ENCODE results near the gene JARID2.
"Not testable (repeated sequence)": the region's sequence is repeated elsewhere in the genome, so short reads cannot be mapped to it uniquely, and the experiment has no call there.

Gene JARID2

GRCh38 chr6:15405129-15406068, 159.5 kb downstream of the JARID2 start:
- DNase-seq = no peak

GRCh38 chr6:15406452-15406851, 160.6 kb downstream of the JARID2 start:
- DNase-seq = no peak

GRCh38 chr6:15408008-15408407, 162.1 kb downstream of the JARID2 start:
- no peak for DNase-seq

GRCh38 chr6:15408758-15409157, 162.9 kb downstream of the JARID2 start:
- DNase-seq = no peak

DNA sequence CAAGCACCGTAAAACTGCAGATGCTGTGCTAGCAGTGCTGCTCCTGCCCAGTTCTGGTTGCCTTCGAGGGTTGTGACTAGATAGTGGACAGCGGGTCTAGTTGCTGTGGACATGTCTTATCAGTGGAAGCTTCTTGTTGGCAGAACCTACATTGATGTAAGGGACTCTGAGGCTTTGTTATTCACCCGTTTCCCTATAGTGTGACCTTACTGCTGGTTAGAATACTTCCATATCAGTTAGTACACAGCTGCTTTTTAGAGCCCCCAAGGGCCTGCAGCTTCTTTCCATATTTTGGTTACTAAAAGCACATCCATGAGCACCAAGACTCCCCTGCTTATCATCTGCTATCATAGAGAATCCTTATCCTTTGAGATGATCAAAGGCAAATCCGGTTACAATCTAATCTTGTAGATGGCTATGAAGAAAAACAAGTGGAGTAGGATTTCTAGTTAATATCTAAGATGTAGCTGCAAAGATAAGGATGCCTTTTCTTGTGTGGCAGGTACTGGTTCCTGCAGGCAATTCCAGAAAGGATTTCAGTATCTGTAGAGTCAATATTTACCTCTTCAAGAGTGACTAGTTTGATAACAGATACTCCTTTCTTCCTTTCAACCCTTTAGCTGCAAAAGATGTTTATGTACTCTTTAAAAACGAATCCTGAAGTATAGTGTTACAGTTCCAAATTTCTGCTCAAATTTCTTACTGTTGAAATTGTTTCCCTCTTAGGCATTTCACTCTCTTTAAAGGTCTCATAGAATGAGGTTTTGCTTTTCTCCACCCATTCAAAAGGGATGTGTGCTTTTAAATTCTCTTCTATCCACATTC, 163.6 kb downstream of the JARID2 start:
- DNase-seq = no peak

DNA sequence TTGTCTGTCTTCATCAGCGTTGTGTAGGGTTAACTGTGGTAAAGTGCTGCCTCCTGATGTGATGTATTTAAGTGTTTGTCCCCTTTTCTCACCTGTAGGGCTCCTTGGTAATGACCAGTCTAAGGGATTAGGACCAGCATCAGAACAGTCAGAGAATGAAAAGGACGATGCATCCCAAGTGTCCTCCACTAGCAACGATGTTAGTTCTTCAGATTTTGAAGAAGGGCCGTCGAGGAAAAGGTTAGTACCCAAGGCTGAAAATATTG, 164.2 kb downstream of the JARID2 start:
- no peak for DNase-seq

- no peak for DNase-seq
These were observed 164.9 kb downstream of the JARID2 start for GRCh38 chr6:15410752-15411151.

GRCh38 chr6:15411766-15412165, 165.9 kb downstream of the JARID2 start:
- no peak for DNase-seq

- no peak for DNase-seq
These were observed 166.9 kb downstream of the JARID2 start for GRCh38 chr6:15412767-15413166.

- no peak for DNase-seq
These were observed 167.8 kb downstream of the JARID2 start for GRCh38 chr6:15413466-15414234.

DNA sequence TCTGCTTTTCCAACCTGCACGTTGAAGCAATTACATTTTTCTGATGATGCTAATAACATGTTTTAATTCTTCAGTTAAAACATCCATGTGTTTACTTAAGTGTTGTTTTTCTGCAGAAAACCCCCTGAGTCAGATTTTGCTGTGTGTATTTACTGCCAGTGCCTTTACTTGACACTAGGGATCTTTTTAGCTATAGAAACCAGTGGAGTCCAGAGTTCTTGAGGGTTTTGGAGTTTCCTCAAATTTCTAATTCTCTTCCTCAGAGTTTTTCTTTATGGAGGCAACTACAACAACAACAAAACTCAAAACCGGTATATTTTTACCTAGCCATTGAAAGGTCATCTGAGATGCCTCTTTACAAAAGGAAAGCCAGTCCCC, 168.4 kb downstream of the JARID2 start:
- DNase-seq = no peak

DNA sequence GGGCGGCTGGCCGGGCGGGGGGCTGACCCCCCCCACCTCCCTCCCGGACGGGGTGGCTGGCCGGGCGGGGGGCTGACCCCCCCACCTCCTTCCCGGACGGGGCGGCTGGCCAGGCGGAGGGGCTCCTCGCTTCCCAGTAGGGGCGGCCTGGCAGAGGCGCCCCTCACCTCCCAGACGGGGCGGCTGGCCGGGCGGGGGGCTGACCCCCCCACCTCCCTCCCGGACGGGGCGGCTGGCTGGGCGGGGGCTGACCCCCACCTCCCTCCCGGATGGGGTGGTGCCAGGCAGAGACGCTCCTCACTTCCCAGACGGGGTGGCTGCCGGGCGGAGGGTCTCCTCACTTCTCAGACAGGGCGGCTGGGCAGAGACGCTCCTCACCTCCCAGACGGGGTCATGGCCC, 169.8 kb downstream of the JARID2 start:
- not testable (repeated sequence) for DNase-seq

DNA sequence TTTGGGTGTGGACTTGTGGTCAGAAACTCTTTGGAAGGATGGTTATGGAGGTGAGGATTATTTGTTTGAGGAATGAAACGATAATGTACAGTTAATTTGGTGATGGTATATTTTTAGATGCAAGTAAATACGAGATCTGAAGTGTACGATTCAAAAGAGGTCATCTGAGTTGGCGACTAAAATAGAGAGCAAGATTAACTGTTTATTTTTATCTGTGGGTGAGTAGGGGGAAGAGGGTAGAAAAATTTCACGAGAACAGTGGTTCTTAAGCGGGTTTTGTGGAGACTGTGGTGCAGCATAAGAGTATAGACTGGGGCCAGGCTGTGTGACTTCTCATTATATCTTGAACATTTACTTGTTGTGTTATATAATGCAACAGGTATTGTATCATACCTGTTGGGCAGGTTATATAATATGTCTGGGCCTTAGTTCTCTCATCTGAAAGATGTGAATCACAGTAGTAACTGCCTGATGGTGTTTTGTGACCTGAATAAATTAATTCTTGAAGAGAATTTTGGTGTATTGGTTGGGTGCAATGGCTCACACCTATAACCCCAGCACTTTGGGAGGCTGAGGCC, 171.2 kb downstream of the JARID2 start:
- DNase-seq = no peak

- DNase-seq = no peak
These were observed 171.9 kb downstream of the JARID2 start for GRCh38 chr6:15417811-15418210.

- no peak for DNase-seq
These were observed 173.6 kb downstream of the JARID2 start for GRCh38 chr6:15419493-15419892.

DNA sequence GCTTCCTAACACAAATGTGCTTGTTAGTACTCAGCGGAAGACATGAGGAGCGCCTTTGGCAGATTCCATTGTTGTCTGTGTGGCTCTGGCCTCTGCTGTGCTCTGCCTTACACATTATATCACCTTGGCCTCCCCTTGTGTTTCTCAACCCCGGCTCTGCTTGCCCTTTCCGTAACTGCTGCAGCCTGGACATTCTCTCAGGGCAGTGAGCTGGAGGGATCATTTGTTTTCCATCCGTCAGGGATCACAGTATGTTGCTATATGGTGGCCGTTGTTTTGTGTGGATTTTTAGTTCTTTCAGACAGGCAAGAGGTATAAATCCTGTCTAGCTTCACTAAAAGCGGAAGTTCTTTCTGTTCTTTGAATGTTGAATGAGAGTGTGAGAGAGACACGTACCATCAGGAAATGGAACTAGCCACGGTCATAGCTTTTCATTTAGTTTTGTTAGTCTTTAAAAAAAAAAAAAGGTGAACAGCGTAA, 175.1 kb downstream of the JARID2 start:
- no peak for DNase-seq

DNA sequence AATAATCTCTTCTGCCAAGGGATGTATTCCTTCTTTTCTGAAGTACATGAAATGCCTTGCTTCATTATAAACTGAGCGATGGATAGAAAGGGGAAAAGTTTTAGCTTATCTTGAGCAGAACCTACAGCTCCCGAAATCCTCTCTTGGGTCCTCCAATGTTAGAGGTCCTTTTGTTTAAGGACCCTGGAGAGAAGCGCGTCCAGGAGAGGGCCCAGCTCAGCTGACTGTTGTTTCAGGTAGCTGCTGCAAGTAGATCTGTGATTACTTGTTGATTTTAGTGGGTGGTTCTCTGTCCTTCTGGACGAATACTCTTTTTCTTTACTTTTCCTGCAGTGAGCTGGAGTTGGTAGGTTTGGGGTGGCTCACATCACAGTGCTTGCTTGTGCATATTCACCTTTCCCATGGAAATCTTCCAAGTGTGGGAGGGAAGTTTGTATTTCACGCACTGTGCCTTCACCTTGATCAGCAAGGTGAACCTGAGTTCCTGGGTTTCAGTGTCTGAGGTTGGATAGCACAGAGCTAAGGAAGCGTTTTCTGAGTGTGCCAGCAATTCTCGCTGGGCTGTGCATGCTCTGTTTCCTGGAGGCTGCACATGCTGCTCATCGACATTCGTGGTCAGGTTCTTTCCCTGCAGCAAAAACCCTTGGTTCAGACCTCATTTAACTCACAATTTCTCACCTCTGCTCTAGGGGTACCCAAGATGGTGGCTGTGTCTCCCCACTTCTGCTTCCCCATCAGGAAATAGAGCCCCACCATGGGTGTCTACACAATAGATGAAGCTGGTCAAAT, 176.3 kb downstream of the JARID2 start:
- DNase-seq = peak; percentile 14

GRCh38 chr6:15423286-15423993, 177.6 kb downstream of the JARID2 start:
- no peak for DNase-seq

DNA sequence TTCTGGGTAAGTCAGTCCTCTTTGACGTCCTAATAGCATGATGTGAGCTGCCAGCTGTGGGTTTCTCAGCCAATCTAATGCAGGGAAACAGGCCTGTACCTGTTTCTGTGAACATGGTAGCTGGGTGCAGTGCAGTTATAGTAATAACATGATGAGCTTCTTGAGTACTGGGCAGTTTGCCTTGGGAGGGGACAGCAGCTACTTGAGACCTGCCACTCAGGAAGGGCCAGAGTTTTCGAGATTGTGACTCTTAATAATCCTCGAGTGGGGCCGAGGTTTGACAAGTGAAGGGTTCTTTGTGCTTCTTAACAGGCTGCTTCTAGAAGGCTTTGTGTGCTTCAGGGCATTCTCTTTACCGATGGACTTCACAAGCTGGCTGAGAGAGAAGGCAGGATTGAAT, 180.1 kb downstream of the JARID2 start:
- DNase-seq = no peak

GRCh38 chr6:15426395-15426794, 180.5 kb downstream of the JARID2 start:
- no peak for DNase-seq

DNA sequence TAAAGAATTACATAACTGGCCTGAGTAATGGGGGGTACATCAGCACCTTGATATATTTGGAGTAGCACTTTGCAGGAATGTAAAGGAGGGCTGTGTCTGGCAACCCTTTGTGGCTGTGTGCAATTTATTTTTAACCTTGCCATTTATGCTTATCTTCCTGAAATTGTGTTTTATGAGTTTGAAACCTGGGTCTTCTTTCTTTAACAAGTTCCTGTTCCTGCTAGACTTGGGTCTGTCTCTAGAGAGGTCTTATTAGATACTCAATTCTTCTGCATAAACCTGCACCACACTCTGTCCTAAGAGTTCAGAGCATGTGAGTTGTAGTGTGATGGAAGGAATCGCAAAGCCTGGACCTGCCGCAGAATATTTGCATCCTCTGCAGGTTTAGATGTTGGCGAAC, 181.0 kb downstream of the JARID2 start:
- no peak for DNase-seq
